ENCODE results near the gene RCSD1. TPM values are rescaled to one million over a fixed set of nuclear protein-coding genes. Genes with fewer than 3 reads are reported as not detected.

RCSD1 gene
- total RNA-seq, 4 donors from 2014 or later, result 0.34 to 3.5 (median 2.0) TPM

DNA sequence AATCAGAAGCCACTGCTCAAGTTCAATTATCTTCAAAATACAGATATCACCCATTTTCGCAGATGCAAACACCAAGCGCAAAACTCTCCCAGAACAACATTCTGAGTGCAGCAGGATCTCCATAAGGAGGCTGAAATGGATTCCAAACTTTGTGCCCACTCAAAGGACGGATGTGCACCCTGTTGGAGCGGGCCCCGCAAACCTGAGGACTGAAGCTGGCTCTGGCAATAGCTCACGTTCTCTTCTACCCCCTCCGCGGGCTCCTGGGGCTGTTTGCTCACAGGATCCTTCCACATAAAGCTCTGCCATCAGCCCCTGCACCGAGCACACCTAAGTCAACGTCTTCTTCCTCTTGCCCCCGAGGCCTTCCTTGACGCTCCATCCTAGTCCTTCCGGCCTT lies 11.7 kb upstream of the RCSD1 start:
- no peaks in the 10 kb centered on the region for H3K27me3 ChIP-seq
- no peaks in the 10 kb centered on the region for H3K36me3 ChIP-seq
- H3K27ac ChIP-seq, result no peak overlapping the region
- no peaks in the 10 kb centered on the region for H3K9me3 ChIP-seq
- no peak for DNase-seq (ENCODE audit: low spot score in 2 of 2)
- WGBS, result 94% methylated on average over 13 of the region's 13 CpGs
- H3K4me1 ChIP-seq, result peaks cover 13% of the 10 kb centered on the region
- no peak overlapping the region for H3K4me3 ChIP-seq
- TF ChIP-seq POLR2A (IDR thresholded peaks at IDR 0.05) (no peak), POLR2AphosphoS5 (IDR thresholded peaks at IDR 0.05) (no peak), EP300 (IDR thresholded peaks at IDR 0.05) (no peak)
- TF ChIP-seq, protein P1, sequence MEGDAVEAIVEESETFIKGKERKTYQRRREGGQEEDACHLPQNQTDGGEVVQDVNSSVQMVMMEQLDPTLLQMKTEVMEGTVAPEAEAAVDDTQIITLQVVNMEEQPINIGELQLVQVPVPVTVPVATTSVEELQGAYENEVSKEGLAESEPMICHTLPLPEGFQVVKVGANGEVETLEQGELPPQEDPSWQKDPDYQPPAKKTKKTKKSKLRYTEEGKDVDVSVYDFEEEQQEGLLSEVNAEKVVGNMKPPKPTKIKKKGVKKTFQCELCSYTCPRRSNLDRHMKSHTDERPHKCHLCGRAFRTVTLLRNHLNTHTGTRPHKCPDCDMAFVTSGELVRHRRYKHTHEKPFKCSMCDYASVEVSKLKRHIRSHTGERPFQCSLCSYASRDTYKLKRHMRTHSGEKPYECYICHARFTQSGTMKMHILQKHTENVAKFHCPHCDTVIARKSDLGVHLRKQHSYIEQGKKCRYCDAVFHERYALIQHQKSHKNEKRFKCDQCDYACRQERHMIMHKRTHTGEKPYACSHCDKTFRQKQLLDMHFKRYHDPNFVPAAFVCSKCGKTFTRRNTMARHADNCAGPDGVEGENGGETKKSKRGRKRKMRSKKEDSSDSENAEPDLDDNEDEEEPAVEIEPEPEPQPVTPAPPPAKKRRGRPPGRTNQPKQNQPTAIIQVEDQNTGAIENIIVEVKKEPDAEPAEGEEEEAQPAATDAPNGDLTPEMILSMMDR (IDR thresholded peaks at IDR 0.05), result no peak

DNA sequence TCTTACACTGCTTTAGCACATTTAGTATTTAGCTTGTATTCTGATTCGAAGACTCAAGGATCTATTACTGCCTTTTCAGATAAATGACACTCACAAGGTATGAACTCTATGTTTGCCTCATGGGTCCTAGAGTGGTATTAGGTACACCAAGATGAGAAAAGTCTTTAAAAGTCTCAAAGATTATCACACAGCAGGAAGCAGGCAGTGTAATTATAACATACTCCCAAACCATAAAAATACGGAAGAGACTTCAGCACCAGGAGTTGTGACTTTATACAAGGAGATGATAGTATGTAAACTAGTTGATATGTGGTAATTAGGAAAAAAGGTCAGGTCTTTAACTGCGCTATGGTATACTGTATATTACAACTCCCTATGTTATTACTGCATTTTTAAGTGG lies 11.2 kb upstream of the RCSD1 start:
- Histone ChIP-seq H3K27me3 (no peaks in the 10 kb centered on the region), H3K27ac (no peak overlapping the region), H3K9me3 (no peaks in the 10 kb centered on the region), H3K36me3 (no peaks in the 10 kb centered on the region), H3K4me3 (no peak overlapping the region), H3K4me1 (peaks cover 13% of the 10 kb centered on the region)
- DNase-seq (ENCODE audit: low spot score in 2 of 2), result no peak
- 90% methylated on average over 3 of the region's 3 CpGs for WGBS
- TF ChIP-seq POLR2AphosphoS5 (IDR thresholded peaks at IDR 0.05) (no peak), POLR2A (IDR thresholded peaks at IDR 0.05) (no peak), EP300 (IDR thresholded peaks at IDR 0.05) (no peak)
- TF ChIP-seq, protein P1 (IDR thresholded peaks at IDR 0.05), result no peak

DNA sequence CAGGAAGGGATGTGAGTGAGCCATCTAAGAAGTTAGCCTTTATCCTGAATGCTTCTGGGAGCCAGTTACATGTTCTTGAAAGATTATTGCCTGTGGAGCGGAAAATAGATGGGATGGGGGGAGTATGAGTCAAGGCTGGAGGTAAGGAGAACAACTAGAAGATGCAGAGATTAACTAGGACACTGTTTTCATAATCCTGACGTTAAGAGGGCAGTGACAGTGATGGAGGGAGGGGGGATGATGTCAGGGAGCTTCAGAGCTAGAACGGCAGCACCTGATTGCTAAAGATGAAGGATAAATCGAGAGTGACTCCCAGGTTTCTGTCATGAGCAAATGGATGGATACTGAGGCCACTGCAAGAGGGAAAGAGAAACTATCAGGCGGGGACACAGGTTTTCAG lies 10.0 kb upstream of the RCSD1 start:
- Histone ChIP-seq H3K27ac (no peak overlapping the region), H3K4me3 (no peak overlapping the region), H3K9me3 (no peaks in the 10 kb centered on the region), H3K4me1 (peaks cover 13% of the 10 kb centered on the region), H3K36me3 (no peaks in the 10 kb centered on the region), H3K27me3 (no peaks in the 10 kb centered on the region)
- 66% methylated on average over 5 of the region's 5 CpGs for WGBS
- DNase-seq (ENCODE audit: low spot score in 2 of 2), result no peak
- TF ChIP-seq POLR2A (IDR thresholded peaks at IDR 0.05) (no peak), EP300 (IDR thresholded peaks at IDR 0.05) (no peak), POLR2AphosphoS5 (IDR thresholded peaks at IDR 0.05) (no peak)
- TF ChIP-seq, protein P1 (IDR thresholded peaks at IDR 0.05), result no peak

DNA sequence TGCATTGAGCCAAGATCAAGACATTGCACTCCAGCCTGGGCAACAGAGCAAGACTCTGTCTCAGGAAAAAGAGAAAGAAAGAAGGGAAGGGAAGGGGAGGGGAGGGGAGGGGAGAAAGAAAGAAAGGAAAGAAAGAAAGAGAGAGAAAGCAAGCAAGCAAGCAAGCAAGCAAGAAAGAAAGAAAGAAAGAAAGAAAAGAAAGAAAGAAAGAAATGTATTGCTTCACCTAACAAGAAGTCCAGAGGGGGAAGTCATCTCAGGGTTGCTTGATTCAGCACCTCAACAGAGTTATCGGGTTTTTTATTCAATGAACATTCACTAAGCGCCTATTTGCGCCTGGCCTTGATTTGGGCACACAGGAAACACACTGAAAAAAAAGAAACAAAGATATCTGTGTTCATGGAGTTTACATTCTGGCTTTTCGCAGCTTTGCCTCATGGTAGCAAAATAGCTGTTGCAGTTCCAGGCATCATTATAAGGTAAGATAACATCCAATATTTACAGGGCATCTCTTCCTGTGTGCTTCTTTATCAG lies 8.2 kb upstream of the RCSD1 start:
- no peak overlapping the region for H3K4me3 ChIP-seq
- no peaks in the 10 kb centered on the region for H3K36me3 ChIP-seq
- peaks cover 8% of the 10 kb centered on the region for H3K4me1 ChIP-seq
- no peak overlapping the region for H3K27ac ChIP-seq
- H3K27me3 ChIP-seq, result no peaks in the 10 kb centered on the region
- no peaks in the 10 kb centered on the region for H3K9me3 ChIP-seq
- 92% methylated on average over 4 of the region's 4 CpGs for WGBS
- TF ChIP-seq POLR2A (IDR thresholded peaks at IDR 0.05) (no peak), POLR2AphosphoS5 (IDR thresholded peaks at IDR 0.05) (no peak), EP300 (IDR thresholded peaks at IDR 0.05) (no peak)
- TF ChIP-seq, protein P1 (IDR thresholded peaks at IDR 0.05), result no peak
- DNase-seq (ENCODE audit: low spot score in 2 of 2), result no peak

DNA sequence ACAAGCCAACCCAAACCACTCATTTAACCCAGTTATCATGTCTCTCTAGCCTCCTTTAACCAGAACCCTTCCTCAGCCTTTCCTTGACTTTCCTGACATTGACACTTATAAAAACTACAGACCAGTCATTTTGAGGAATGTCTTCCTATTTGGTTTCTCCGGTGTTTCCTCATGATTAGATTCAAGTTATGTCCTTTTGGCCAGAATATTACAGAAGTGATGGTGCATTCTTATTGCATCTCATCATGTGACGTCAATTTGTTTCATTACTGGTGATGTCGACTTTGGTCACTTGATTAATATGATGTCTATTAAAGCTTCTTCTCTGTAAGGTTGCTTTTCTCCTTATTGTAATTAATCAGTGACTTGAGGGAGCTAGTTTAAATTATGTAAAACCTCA lies 6.1 kb upstream of the RCSD1 start:
- Histone ChIP-seq H3K27ac (no peak overlapping the region), H3K4me3 (no peak overlapping the region), H3K27me3 (peaks cover 3% of the 10 kb centered on the region), H3K4me1 (peaks cover 7% of the 10 kb centered on the region), H3K9me3 (no peaks in the 10 kb centered on the region), H3K36me3 (no peaks in the 10 kb centered on the region)
- 80% methylated on average over 3 of the region's 3 CpGs for WGBS
- TF ChIP-seq EP300 (IDR thresholded peaks at IDR 0.05) (no peak), POLR2AphosphoS5 (IDR thresholded peaks at IDR 0.05) (no peak), POLR2A (IDR thresholded peaks at IDR 0.05) (no peak)
- TF ChIP-seq, protein P1 (IDR thresholded peaks at IDR 0.05), result no peak
- DNase-seq (ENCODE audit: low spot score in 2 of 2), result no peak
